HepG2 (cell line): ENCODE data around the gene RNF208. TPM values are rescaled to one million over a fixed set of nuclear protein-coding genes. Genes with fewer than 3 reads are reported as not detected.

ENCODE experiments used
- ADNP ChIP-seq: sonication (generic); formaldehyde crosslinking; IDR thresholded peaks from 2 replicates; pipeline ENCODE4 v1.4.0; 2020; ENCODE audit warnings: missing genetic modification reagents
- HOXA3 ChIP-seq: sonication (generic); formaldehyde crosslinking; IDR thresholded peaks from 2 replicates; pipeline ENCODE4 v1.5.0; 2020; ENCODE audit warnings: missing genetic modification reagents
- HOXA7 ChIP-seq: sonication (generic); formaldehyde crosslinking; IDR thresholded peaks from 2 replicates; pipeline ENCODE4 v1.8.1; 2022; ENCODE audit warnings: mild to moderate bottlenecking, missing genetic modification reagents, moderate library complexity
- KMT2B ChIP-seq: IDR thresholded peaks from 2 replicates; pipeline ENCODE4 v1.6.1; 2016; ENCODE audit warnings: missing genetic modification reagents, missing compliant biosample characterization
- MAFK ChIP-seq, 2 experiments: IDR thresholded peaks in 1 of 2; conservative IDR thresholded peaks in 1 of 2; 2 replicates each; pipeline ENCODE4 v1.6.1; 2011; ENCODE audit warnings: improper control_type of control experiment in 2 of 2, low read length in 2 of 2
- NPAS2 ChIP-seq: sonication (generic); formaldehyde crosslinking; IDR thresholded peaks from 2 replicates; pipeline ENCODE4 v1.8.0; 2022; ENCODE audit warnings: mild to moderate bottlenecking, missing genetic modification reagents, borderline replicate concordance
- NR1H2 ChIP-seq: sonication (generic); formaldehyde crosslinking; IDR thresholded peaks from 2 replicates; pipeline ENCODE4 v1.8.1; 2022; ENCODE audit warnings: low read depth, missing genetic modification reagents, borderline replicate concordance
- SOX13 ChIP-seq, 3 experiments: fragments of 450-650 bp in 1 of 3; sonication (generic) in 1 of 3; formaldehyde crosslinking in 1 of 3; IDR thresholded peaks in 2 of 3; conservative IDR thresholded peaks in 1 of 3; 2 replicates each; pipeline versions ENCODE4 v1.5.0 to v1.6.1; 2016 to 2020; ENCODE audit warnings: antibody characterized with exemption in 1 of 3, mild to moderate bottlenecking in 1 of 3, missing compliant biosample characterization in 1 of 3, missing genetic modification reagents in 1 of 3, moderate library complexity in 1 of 3
- ZHX2 ChIP-seq, 2 experiments: sonication (generic) in 1 of 2; formaldehyde crosslinking in 1 of 2; IDR thresholded peaks; 2 replicates each; pipeline versions ENCODE4 v1.6.1 to v1.9.0; 2014 to 2022; ENCODE audit warnings: antibody characterized with exemption in 1 of 2, borderline replicate concordance in 1 of 2, inconsistent platforms in 1 of 2, low read depth in 1 of 2, missing genetic modification reagents in 1 of 2
- ZKSCAN5 ChIP-seq: sonication (generic); formaldehyde crosslinking; IDR thresholded peaks from 2 replicates; pipeline ENCODE4 v1.5.1; 2020; ENCODE audit warnings: mild to moderate bottlenecking, missing genetic modification reagents
- ZNF230 ChIP-seq: sonication (generic); formaldehyde crosslinking; IDR thresholded peaks from 2 replicates; pipeline ENCODE4 v1.4.0; 2020; ENCODE audit warnings: mild to moderate bottlenecking, missing genetic modification reagents
- ZNF235 ChIP-seq: sonication (generic); formaldehyde crosslinking; IDR thresholded peaks from 2 replicates; pipeline ENCODE4 v1.8.1; 2023; ENCODE audit warnings: mild to moderate bottlenecking, missing genetic modification reagents, borderline replicate concordance
- ZNF83 ChIP-seq: sonication (generic); formaldehyde crosslinking; IDR thresholded peaks from 2 replicates; pipeline ENCODE4 v1.4.0; 2020; ENCODE audit warnings: missing genetic modification reagents, mild to moderate bottlenecking, borderline replicate concordance
- polyA plus RNA-seq, 8 experiments: library from polyadenylated mRNA; depleted of rRNA in 3 of 8; stranded (reverse) in 7 of 8; unstranded in 1 of 8; fragments of >200 nt; fragmentation: Illumina TruSeq in 4 of 8; extraction: Trizol in 4 of 8; gene quantifications; 2 replicates each; pipeline versions ENCODE4 v1.2.1 to v1.2.3, GENCODE V29; 2011 to 2016; ENCODE audit warnings: low read depth in 4 of 8, missing spikeins in 1 of 8, mixed read lengths in 1 of 8; ENCODE audit not compliant: insufficient read depth in 1 of 8
- total RNA-seq, 5 experiments: library from RNA; depleted of rRNA; stranded (reverse); fragments of >200 nt; fragmentation: Illumina TruSeq; extraction: Trizol; gene quantifications; 2 replicates each; pipeline ENCODE4 v1.2.3, GENCODE V29; 2016; ENCODE audit warnings: low read depth in 1 of 5
- TF ChIP-seq, protein P1 (sequence below): sonication (generic); formaldehyde crosslinking; IDR thresholded peaks from 2 replicates; pipeline ENCODE4 v1.4.0; 2020; ENCODE audit warnings: missing genetic modification reagents, mild to moderate bottlenecking, borderline replicate concordance
- TF ChIP-seq, protein P2 (sequence below): IDR thresholded peaks from 2 replicates; pipeline ENCODE4 v1.6.1; 2016

RNF208 gene
- total and polyA plus RNA-seq, 2 of the 13 experiments (the other 11 are each of a cell fraction or from before 2014, with no cell fraction given), result 1.6 to 2.1 TPM

GRCh38 chr9:137236238-137236935, 14.3 kb upstream of the RNF208 start (continued):
- TF ChIP-seq, protein P1, sequence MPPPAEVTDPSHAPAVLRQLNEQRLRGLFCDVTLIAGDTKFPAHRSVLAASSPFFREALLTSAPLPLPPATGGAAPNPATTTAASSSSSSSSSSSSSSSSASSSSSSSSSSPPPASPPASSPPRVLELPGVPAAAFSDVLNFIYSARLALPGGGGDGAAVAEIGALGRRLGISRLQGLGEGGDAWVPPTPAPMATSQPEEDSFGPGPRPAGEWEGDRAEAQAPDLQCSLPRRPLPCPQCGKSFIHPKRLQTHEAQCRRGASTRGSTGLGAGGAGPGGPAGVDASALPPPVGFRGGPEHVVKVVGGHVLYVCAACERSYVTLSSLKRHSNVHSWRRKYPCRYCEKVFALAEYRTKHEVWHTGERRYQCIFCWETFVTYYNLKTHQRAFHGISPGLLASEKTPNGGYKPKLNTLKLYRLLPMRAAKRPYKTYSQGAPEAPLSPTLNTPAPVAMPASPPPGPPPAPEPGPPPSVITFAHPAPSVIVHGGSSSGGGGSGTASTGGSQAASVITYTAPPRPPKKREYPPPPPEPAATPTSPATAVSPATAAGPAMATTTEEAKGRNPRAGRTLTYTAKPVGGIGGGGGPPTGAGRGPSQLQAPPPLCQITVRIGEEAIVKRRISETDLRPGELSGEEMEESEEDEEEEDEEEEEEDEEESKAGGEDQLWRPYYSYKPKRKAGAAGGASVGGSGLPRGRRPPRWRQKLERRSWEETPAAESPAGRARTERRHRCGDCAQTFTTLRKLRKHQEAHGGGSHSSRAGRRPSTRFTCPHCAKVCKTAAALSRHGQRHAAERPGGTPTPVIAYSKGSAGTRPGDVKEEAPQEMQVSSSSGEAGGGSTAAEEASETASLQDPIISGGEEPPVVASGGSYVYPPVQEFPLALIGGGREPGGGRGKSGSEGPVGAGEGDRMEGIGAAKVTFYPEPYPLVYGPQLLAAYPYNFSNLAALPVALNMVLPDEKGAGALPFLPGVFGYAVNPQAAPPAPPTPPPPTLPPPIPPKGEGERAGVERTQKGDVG (CRISPR knock-in tag), result 0 out of 2 replicates have a peak, but pooled peaks have one; percentile 18
- TF ChIP-seq ZHX2 (IDR thresholded peaks at IDR 0.05; ENCODE audit: low read depth), result no peak
- 0 out of 2 replicates have a peak, but pooled peaks have one; percentile 50 for TF ChIP-seq ZHX2 (CRISPR knock-in tag; IDR thresholded peaks at IDR 0.05; ENCODE audit: borderline replicate concordance)
- TF ChIP-seq ZNF235 (CRISPR knock-in tag), result 0 out of 2 replicates have a peak, but pooled peaks have one; percentile 8
- no peak; the same call in 1 of the 2 replicates for TF ChIP-seq NR1H2
- no peak for TF ChIP-seq ZNF83
- TF ChIP-seq ZKSCAN5 (CRISPR knock-in tag), result no peak
- TF ChIP-seq, protein P2, sequence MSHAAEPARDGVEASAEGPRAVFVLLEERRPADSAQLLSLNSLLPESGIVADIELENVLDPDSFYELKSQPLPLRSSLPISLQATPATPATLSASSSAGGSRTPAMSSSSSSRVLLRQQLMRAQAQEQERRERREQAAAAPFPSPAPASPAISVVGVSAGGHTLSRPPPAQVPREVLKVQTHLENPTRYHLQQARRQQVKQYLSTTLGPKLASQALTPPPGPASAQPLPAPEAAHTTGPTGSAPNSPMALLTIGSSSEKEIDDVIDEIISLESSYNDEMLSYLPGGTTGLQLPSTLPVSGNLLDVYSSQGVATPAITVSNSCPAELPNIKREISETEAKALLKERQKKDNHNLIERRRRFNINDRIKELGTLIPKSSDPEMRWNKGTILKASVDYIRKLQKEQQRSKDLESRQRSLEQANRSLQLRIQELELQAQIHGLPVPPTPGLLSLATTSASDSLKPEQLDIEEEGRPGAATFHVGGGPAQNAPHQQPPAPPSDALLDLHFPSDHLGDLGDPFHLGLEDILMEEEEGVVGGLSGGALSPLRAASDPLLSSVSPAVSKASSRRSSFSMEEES (CRISPR knock-in tag), result peak; percentile 97
- TF ChIP-seq MAFK (conservative IDR thresholded peaks at IDR 0.05 in 1 of 2, IDR thresholded peaks at IDR 0.05 in 1 of 2; ENCODE audit: low read length in 2 of 2), result no peak
- TF ChIP-seq KMT2B (CRISPR knock-in tag), result peak; percentile 61; the same call in 1 of the 2 replicates
- peak; percentile 24; the same call in 1 of the 2 replicates for TF ChIP-seq SOX13 (IDR thresholded peaks at IDR 0.05)
- peak in 1 of 2 experiments; percentile 49; a peak in 2 of 4 replicates for TF ChIP-seq SOX13 (CRISPR knock-in tag; conservative IDR thresholded peaks at IDR 0.05 in 1 of 2, IDR thresholded peaks at IDR 0.05 in 1 of 2)
- TF ChIP-seq HOXA7 (CRISPR knock-in tag), result no peak
- TF ChIP-seq ZNF230, result no peak
- peak; percentile 88 for TF ChIP-seq HOXA3 (CRISPR knock-in tag)
- TF ChIP-seq ADNP (CRISPR knock-in tag), result no peak
- TF ChIP-seq NPAS2 (CRISPR knock-in tag), result no peak
